ENCODE results near the gene CFAP20.

CFAP20 gene

GRCh38 chr16:58129097-58129936 is at the start of gene CFAP20:
TSS of gene CFAP20 (minus strand) at chr16:58129381. CDS start at chr16:58129115, 266 bp downstream.
- peak; percentile 73 to 98 (median 96) for DNase-seq

- DNase-seq, result no peak
Measured at GRCh38 chr16:58177353-58177710, 48.2 kb upstream of the CFAP20 start.

- no peak for DNase-seq
Measured at GRCh38 chr16:58176608-58177352, 47.6 kb upstream of the CFAP20 start.

DNA sequence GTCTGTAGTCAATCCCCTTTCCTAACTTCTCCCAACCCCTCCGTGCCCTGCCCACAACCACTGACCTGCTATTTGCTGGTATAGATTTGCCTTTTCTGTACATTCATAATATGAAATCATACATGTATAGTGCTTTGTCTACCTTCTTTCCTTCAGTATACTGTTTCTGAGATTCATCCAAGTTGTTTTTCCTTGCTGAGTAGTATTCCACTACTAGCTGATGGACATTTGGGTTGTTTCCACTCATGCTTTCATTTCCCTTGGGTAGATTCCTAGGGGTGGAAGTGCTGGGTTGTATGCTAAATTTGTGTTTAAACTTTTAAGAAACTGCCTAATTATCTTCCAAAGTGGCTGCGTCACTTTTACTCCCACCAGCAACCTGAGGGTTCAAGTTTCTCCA is 41.0 kb upstream of the CFAP20 start:
- DNase-seq, result no peak

GRCh38 chr16:58160855-58161254 is 31.7 kb upstream of the CFAP20 start:
- peak in 1 of 51 donors; percentile 15 for DNase-seq

- no peak for DNase-seq
Measured at GRCh38 chr16:58158725-58159124, 29.5 kb upstream of the CFAP20 start.

GRCh38 chr16:58157951-58158540 is 28.9 kb upstream of the CFAP20 start:
- DNase-seq, result no peak

- DNase-seq, result no peak
Measured at GRCh38 chr16:58157239-58157638, 28.1 kb upstream of the CFAP20 start.

DNA sequence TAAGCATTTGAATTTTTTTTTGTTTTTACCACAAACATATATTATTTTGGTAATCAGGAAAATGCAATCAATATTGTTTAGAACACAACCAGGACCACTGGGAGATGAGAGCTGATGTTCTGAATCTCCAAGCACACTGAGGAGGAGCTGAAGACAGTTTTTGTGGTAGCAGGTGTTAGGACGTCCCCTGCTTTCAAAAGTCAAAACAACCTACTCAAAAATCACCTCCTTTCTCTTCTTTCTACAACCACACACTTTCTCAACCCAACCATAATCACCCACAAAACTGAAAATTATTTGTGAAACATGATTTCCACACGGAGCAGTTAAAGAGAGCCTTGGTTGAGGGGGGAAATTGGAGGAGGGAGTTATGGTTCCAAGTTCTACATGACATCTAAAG is 26.7 kb upstream of the CFAP20 start:
- DNase-seq, result no peak

DNA sequence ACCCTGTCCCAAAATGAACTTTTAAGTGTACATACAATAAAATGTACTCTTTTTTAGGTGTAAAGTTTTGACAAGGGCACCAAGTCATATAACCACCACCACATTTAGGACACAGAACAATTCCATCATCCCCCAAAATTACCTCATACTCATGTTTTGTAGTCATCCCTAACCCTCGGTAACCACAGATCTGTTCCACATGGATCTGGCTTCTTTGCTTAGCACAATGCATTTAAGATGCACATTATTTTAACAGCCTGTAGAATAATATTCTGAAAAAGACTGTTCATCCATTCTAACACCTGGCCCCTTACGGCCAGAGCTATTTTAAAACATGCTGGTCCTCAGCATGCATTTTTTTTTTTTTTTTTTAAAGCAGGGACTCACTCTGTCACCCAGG is 25.2 kb upstream of the CFAP20 start:
- DNase-seq, result no peak

- no peak for DNase-seq
Measured at GRCh38 chr16:58152246-58152868, 23.2 kb upstream of the CFAP20 start.

DNA sequence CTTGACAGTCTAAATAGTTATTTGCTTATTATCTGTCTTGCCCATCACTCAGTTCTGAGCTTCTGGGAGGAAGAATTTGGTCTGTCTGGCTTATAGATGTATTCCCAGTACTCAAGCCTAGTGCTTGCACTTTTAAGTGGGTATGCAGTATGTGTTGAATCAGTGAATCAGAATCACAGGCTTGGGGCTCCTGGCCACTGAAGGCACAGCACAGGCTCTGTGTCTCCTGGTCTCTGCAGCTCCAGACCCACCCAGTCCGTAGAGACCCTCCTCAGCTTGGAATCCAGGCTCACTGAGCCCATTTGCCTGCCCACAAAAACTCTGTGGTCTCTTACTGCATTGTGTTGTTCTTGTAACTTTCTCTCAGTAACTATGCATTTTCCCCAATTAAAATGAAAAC is 19.3 kb upstream of the CFAP20 start:
- no peak for DNase-seq

DNA sequence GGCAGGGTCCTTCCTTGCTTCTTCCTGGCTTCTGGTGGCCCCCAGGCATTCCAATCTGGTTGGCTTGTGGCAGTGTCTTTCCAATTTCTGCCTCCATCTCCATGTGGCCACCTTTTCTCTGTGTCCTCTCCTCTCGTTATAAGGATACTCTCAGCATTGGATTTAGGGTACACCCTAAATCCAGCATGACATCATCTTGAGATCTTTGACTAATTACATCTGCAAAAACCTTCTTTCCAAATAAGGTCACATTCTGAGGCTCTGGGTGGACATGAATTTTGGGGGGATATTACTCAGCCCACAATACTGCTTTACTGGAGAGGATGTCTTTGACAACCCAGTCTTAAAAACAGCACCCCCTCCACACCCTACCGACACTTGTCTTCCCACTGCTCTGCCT is 18.9 kb upstream of the CFAP20 start:
- no peak for DNase-seq

- no peak for DNase-seq
Measured at GRCh38 chr16:58138852-58139251, 9.7 kb upstream of the CFAP20 start.

GRCh38 chr16:58137581-58137980 is 8.4 kb upstream of the CFAP20 start:
- no peak for DNase-seq

GRCh38 chr16:58128711-58129096 is 477 bp downstream of the CFAP20 start:
- peak in 13 of 51 donors; percentile 21 to 75 (median 36) for DNase-seq

GRCh38 chr16:58128181-58128631 is 975 bp downstream of the CFAP20 start:
- peak in 10 of 51 donors; percentile 12 to 73 (median 32) for DNase-seq

GRCh38 chr16:58127634-58128033 is 1.5 kb downstream of the CFAP20 start:
- DNase-seq, result peak in 2 of 51 donors; percentile 23 to 56

GRCh38 chr16:58127033-58127556 is 2.1 kb downstream of the CFAP20 start:
- peak in 3 of 51 donors; percentile 4 to 57 (median 8) for DNase-seq

- DNase-seq, result no peak
Measured at GRCh38 chr16:58126451-58126961, 2.7 kb downstream of the CFAP20 start.

DNA sequence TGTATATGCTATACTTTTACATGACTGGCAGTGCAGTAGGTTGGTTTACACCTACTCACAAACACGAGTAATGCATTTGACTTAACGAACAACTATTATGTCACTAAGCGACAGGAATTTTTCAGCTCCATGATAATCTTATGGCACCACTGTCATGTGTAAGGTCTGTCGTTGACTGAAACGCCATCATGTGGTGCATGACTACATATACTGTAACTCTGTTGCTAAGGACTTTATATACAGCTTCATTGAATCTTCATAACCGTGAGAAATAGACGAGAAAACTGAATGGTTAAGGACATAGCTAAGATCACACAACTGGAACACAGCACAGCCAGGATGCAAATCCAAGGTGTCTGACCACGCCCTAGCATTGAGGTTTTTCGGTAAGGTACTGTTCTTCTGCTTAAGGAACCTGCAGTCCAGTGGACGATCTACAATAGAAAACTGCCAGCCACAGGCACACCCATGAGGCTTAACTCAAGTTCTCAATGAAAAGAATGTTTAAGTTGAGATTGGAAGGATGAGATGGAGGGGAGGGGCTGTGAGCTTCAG is 3.3 kb downstream of the CFAP20 start:
- no peak for DNase-seq

Data from hypothalamus (tissue), 51 donors.